Tibial nerve (tissue), 4 donors: Measurements from ENCODE around the gene CCT5. TPM values are rescaled to one million over a fixed set of nuclear protein-coding genes. Genes with fewer than 3 reads are reported as not detected.
"Not testable (repeated sequence)": the region's sequence is repeated elsewhere in the genome, so short reads cannot be mapped to it uniquely, and the experiment has no call there.

Experiments
- DNase-seq, 2 donors: peaks; one replicate each; pipeline ENCODE4 v3.0.0-alpha.2; 2019; ENCODE audit warnings: low spot score in 2 of 2
- H3K27ac ChIP-seq, 4 donors: fragments of 200-600 bp; sonication (generic) in 3 of 4; one replicate each; pipeline ENCODE4 v1.5.1; 2017 to 2019; ENCODE audit warnings: mild to moderate bottlenecking in 1 of 4
- H3K27me3 ChIP-seq, 2 donors: fragments of 200-600 bp; sonication (generic) in 1 of 2; one replicate each; pipeline versions ENCODE4 v1.5.1 to v1.6.0; 2017 to 2019
- H3K36me3 ChIP-seq, 3 donors: fragments of 200-600 bp; sonication (generic); one replicate each; pipeline ENCODE4 v1.5.1; 2018 to 2019
- H3K4me1 ChIP-seq, 4 donors: fragments of 200-600 bp; sonication (generic) in 3 of 4; one replicate each; pipeline ENCODE4 v1.5.1; 2017 to 2019
- H3K4me3 ChIP-seq, 4 donors: fragments of 200-600 bp; sonication (generic) in 3 of 4; one replicate each; pipeline ENCODE4 v1.5.1; 2017 to 2019; ENCODE audit warnings: mild to moderate bottlenecking in 1 of 4, moderate library complexity in 1 of 4
- H3K9me3 ChIP-seq, 4 donors: fragments of 200-600 bp; sonication (generic) in 3 of 4; one replicate each; pipeline ENCODE4 v1.5.1; 2017 to 2019
- CTCF ChIP-seq, 5 experiments: fragments of 200-600 bp in 3 of 5; fragments of 450-650 bp in 2 of 5; sonication (generic) in 3 of 5; IDR thresholded peaks; one replicate each; pipeline ENCODE4 v1.5.1; 2016 to 2019; ENCODE audit warnings: antibody characterized with exemption in 5 of 5, mild to moderate bottlenecking in 3 of 5, moderate library complexity in 2 of 5
- EP300 ChIP-seq, 2 donors: sonication (generic); formaldehyde crosslinking; IDR thresholded peaks; one replicate each; pipeline ENCODE4 v1.6.1; 2017; ENCODE audit warnings: antibody characterized with exemption in 2 of 2, mild to moderate bottlenecking in 1 of 2
- POLR2A ChIP-seq, 2 donors: fragments of 450-650 bp; IDR thresholded peaks; one replicate each; pipeline ENCODE4 v1.6.1; 2017; ENCODE audit warnings: antibody characterized with exemption in 2 of 2, mild to moderate bottlenecking in 2 of 2, moderate library complexity in 2 of 2
- WGBS, 2 donors: methylation state at CpG; one replicate each; pipeline ENCODE4 v1.1.5; 2018; 5-methylcytosine and 5-hydroxymethylcytosine counted together
- total RNA-seq, 4 donors: library from RNA; depleted of rRNA; stranded (reverse); fragments of >200 nt; gene quantifications; one replicate each; pipeline ENCODE4 v1.1.0, GENCODE V29; 2016

CCT5 gene
- total RNA-seq, 4 donors from 2014 or later, result 102 to 152 (median 120) TPM

- WGBS, 2 donors, result 91 to 95% methylated on average over 10 of the region's 10 CpGs
- Histone ChIP-seq H3K4me1 (peaks cover 0 to 12% (median 8%) of the 10 kb centered on the region in 4 donors), H3K4me3 (no peak overlapping the region), H3K36me3 (no peaks in the 10 kb centered on the region), H3K9me3 (no peaks in the 10 kb centered on the region), H3K27ac (no peak overlapping the region), H3K27me3 (no peaks in the 10 kb centered on the region)
- DNase-seq, result no peak
- TF ChIP-seq POLR2A (IDR thresholded peaks at IDR 0.05) (no peak), CTCF (IDR thresholded peaks at IDR 0.05) (no peak), EP300 (IDR thresholded peaks at IDR 0.05) (no peak)
Measured at GRCh38 chr5:10244342-10244944, 5.6 kb upstream of the CCT5 start.

- Histone ChIP-seq H3K4me1 (peaks cover 0 to 21% (median 16%) of the 10 kb centered on the region in 4 donors), H3K9me3 (no peaks in the 10 kb centered on the region), H3K27ac (no peak overlapping the region), H3K36me3 (no peaks in the 10 kb centered on the region), H3K4me3 (no peak overlapping the region), H3K27me3 (no peaks in the 10 kb centered on the region)
- 78 to 88% methylated on average over 3 of the region's 3 CpGs for WGBS, 2 donors
- TF ChIP-seq CTCF (IDR thresholded peaks at IDR 0.05) (no peak), POLR2A (IDR thresholded peaks at IDR 0.05) (no peak), EP300 (IDR thresholded peaks at IDR 0.05) (no peak)
- DNase-seq, result no peak
Measured at GRCh38 chr5:10246761-10247160, 3.3 kb upstream of the CCT5 start.

GRCh38 chr5:10247217-10247616 lies 2.9 kb upstream of the CCT5 start:
- WGBS, 2 donors, result 78 to 84% methylated on average over 4 of the region's 4 CpGs
- not testable (repeated sequence) for H3K9me3 ChIP-seq, H3K27ac ChIP-seq, DNase-seq, H3K36me3 ChIP-seq, H3K4me3 ChIP-seq, H3K27me3 ChIP-seq
- peaks cover 0 to 25% (median 18%) of the 10 kb centered on the region in 4 donors for H3K4me1 ChIP-seq

- Histone ChIP-seq H3K36me3 (peaks cover 0 to 6% (median 0%) of the 10 kb centered on the region in 3 donors), H3K4me1 (peaks cover 0 to 39% (median 19%) of the 10 kb centered on the region in 4 donors), H3K9me3 (no peaks in the 10 kb centered on the region), H3K4me3 (peak overlapping the region; percentile 72 to 96 (median 94)), H3K27me3 (no peaks in the 10 kb centered on the region), H3K27ac (peak overlapping the region; percentile 93 to 97 (median 95))
- no peak for DNase-seq
- no peak for TF ChIP-seq EP300 (IDR thresholded peaks at IDR 0.05)
- TF ChIP-seq CTCF (IDR thresholded peaks at IDR 0.05), result no peak
- no peak for TF ChIP-seq POLR2A (IDR thresholded peaks at IDR 0.05)
- WGBS, 2 donors, result 62 to 67% methylated on average over 29 of the region's 29 CpGs
Measured at GRCh38 chr5:10248378-10249260, 1.5 kb upstream of the CCT5 start.

GRCh38 chr5:10250806-10251276 lies 761 bp downstream of the CCT5 start:
- 0% methylated on average over 21 of the region's 21 CpGs for WGBS, 2 donors
- peak overlapping the region; percentile 93 to 97 (median 95) for H3K27ac ChIP-seq

More at GRCh38 chr5:10250806-10251276, 761 bp downstream of the CCT5 start:
- H3K4me3 ChIP-seq, result peak overlapping the region; percentile 72 to 96 (median 94)
- no peaks in the 10 kb centered on the region for H3K27me3 ChIP-seq
- H3K4me1 ChIP-seq, result peaks cover 0 to 44% (median 20%) of the 10 kb centered on the region in 4 donors
- TF ChIP-seq EP300 (IDR thresholded peaks at IDR 0.05) (no peak), CTCF (IDR thresholded peaks at IDR 0.05) (no peak), POLR2A (IDR thresholded peaks at IDR 0.05) (no peak)
- no peaks in the 10 kb centered on the region for H3K9me3 ChIP-seq
- no peak for DNase-seq
- peaks cover 0 to 21% (median 7%) of the 10 kb centered on the region in 3 donors for H3K36me3 ChIP-seq
